ENCODE data around the gene ZNF57. TPM values are rescaled to one million over a fixed set of nuclear protein-coding genes. Genes with fewer than 3 reads are reported as not detected.
"Not testable (repeated sequence)": the region's sequence is repeated elsewhere in the genome, so short reads cannot be mapped to it uniquely, and the experiment has no call there.

Gene ZNF57
- total RNA-seq, 2 donors from 2014 or later = 17.4 to 19.1 TPM

DNA sequence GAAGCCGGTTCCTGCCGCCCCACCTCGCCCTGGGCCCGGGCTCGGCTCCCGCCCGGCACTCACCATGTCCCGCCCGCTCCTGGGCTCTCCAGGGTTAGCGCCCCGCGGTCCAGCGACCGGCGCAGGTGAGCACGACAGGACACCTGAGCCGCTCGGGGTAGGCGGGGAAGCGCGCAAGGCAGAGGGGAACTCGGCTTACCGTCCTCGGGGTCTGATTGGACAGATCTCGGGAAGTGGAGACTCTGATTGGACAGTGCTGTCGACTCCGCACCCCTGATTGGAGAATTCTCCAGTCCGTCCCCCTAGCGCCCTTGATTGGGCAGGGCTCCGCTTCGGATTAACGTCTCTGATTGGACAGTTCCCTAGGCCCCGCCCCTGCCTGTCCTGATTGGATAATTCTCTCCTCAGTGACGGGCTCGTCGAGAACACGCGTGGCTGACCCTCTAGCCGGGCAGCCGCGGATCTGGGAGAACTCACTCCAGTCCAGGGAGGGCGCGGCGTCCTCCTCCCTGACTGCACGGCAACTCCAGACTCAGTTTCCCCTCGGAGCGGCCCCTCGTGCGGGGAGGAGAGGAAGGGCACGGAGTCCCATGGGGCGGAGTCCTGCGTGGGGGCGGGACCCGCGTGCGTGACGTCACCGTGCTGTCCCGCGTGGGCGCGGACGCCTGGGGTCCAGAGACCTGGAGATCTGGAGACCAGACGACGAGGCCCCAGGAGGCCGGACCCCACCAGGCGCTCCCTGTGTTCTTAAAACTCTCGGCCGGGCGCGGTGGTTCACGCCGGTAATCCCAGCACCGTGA lies 44.2 kb downstream of the ZNF57 start, which contains the start of gene ZNF77:
Gene ZNF77, minus strand, starts transcription at position 197 of the 800 bp plus-strand sequence. Its CDS starts 131 bp downstream, at position 66.
- ATAC-seq (peak; percentile 93), DNase-seq (peak; percentile 99 to 100)
- intact Hi-C loops (cut with DNase I, micrococcal nuclease) = no loop called here

DNA sequence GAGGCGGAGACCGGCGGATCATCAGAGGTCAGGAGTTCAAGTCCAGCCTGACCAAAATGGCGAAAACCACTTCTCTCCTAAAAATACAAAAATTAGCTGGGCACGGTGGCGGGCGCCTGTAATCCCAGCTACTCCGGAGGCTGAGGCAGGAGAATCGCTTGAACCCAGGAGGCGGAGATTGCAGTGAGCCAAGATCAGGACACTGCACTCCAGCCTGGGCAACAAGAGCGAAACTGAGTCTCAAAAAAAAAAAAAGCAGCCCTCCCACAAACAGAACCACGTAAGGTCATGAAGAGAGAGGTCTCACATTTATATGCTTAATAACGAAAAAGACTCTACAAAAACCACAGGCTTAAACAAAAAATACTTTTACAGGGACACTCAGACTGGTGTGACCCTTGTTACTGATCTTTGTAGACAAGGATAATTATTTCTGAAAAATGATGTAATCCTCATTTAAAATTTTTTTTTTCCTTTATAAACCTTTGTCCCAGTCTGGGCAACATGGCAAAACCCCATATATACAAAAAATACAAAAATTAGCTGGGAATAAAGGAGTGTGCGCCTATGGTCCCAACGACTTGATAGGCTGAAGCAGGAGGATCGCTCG lies 45.0 kb downstream of the ZNF57 start:
- no peak for ATAC-seq
- no peak for DNase-seq
- intact Hi-C loops (cut with DNase I, micrococcal nuclease) = no loop called here

DNA sequence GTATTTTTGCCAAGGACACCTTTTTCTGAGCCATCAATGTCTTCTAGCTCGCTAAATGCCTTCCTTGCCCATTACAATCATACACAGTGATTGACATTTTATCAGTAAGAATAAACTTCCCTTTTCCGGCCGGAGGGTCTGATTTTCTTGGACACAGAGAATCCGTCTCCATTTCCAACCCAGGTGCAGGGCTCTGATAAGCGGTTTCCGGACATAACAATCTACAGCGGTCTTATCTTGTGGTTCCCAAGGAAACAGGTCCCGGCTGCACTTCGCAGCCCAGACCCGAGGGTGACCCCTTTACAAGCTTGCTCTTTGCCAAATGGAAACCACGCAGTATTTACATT lies 49.2 kb downstream of the ZNF57 start:
- intact Hi-C loops (cut with DNase I, micrococcal nuclease) = loop anchor here in 1 of 2 donors (10.0 kb wide), 1 partner anchor 215 kb away; no protein-coding TSS in a partner anchor
- ATAC-seq = peak; percentile 9
- peak in 1 of 2 donors; percentile 36 for DNase-seq

GRCh38 chr19:2950286-2951124 lies 49.8 kb downstream of the ZNF57 start:
- ATAC-seq (peak; percentile 86), DNase-seq (peak; percentile 100)
- intact Hi-C loops (cut with DNase I, micrococcal nuclease) = loop anchor here in 1 of 2 donors (10.0 kb wide), 1 partner anchor 214 kb away; no protein-coding TSS in a partner anchor

DNA sequence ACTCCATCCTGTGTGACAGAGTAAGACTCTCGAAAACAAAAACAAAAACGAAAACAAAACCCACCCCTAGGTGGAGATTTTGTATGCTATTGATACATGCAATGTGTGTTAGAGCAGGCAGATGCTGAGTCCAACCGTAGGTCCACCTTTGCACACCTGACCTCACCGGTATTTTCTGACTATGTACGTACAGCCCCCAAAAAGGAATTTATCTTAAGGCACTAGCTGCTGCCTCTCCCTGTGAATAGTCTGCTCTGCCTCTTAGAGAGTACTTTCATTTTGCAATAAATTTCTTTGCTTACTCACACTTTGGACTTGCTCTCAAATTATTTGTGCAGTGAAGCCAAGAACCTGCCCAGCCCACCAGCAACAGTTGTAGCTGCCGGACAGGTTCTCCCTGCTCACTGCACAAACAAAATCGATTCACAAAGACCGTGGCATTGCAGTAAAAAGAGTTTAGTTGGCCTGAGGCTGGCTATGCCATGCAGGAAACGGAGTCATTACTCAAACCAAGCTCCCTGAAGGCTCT lies 52.3 kb downstream of the ZNF57 start:
- intact Hi-C loops (cut with DNase I, micrococcal nuclease) = loop anchor here in 1 of 2 donors (10.0 kb wide), 1 partner anchor 212 kb away; no protein-coding TSS in a partner anchor
- peak; percentile 54 for ATAC-seq
- peak; percentile 68 to 74 for DNase-seq

GRCh38 chr19:2957160-2957559 lies 56.4 kb downstream of the ZNF57 start:
- intact Hi-C loops (cut with DNase I, micrococcal nuclease) = loop anchor here in 1 of 2 donors (10.0 kb wide), 1 partner anchor 208 kb away; no protein-coding TSS in a partner anchor
- no peak for ATAC-seq

GRCh38 chr19:2960120-2960519 lies 59.4 kb downstream of the ZNF57 start:
- intact Hi-C loops (cut with DNase I, micrococcal nuclease) = loop anchor here in 1 of 2 donors (10.0 kb wide), 1 partner anchor 145 kb away; no protein-coding TSS in a partner anchor
- no peak for DNase-seq
- no peak for ATAC-seq

More at GRCh38 chr19:2957160-2957559, 56.4 kb downstream of the ZNF57 start:
- no peak for DNase-seq

- ATAC-seq (peak; percentile 92), DNase-seq (no peak)
- intact Hi-C loops (cut with DNase I, micrococcal nuclease) = loop anchor here in 1 of 2 donors (10.0 kb wide), 1 partner anchor 143 kb away; no protein-coding TSS in a partner anchor
Measured at GRCh38 chr19:2962018-2962670, 61.4 kb downstream of the ZNF57 start.

DNA sequence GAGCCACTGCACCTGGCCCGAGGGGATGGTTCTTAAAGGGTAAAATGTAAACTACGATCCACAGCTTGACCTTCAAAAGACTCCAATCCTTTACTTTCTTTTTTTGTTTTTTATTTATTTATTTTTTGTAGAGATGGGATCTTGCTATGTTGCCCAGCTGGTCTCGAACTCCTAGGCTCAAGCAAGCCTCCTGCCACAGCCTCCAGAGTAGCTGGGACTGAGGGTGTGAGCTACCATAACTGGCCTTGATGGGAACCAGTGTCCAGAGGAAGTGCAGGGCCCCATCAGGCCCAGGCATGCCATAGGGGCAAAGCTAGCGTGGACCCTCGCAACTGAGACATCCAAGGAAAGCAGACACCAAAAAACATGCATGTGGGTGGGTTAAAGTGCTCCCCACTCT lies 62.4 kb downstream of the ZNF57 start:
- intact Hi-C loops (cut with DNase I, micrococcal nuclease) = loop anchor here in 1 of 2 donors (10.0 kb wide), 1 partner anchor 142 kb away; no protein-coding TSS in a partner anchor
- DNase-seq (no peak), ATAC-seq (no peak)

- not testable (repeated sequence) for DNase-seq, ATAC-seq
- intact Hi-C loops (cut with DNase I, micrococcal nuclease) = loop anchor here in 1 of 2 donors (10.0 kb wide), 1 partner anchor 141 kb away; no protein-coding TSS in a partner anchor
Measured at GRCh38 chr19:2963631-2964030, 62.9 kb downstream of the ZNF57 start.

- ATAC-seq (no peak), DNase-seq (no peak)
- intact Hi-C loops (cut with DNase I, micrococcal nuclease) = loop anchor here in 1 of 2 donors (10.0 kb wide), 1 partner anchor 140 kb away; no protein-coding TSS in a partner anchor
Measured at GRCh38 chr19:2964874-2965273, 64.1 kb downstream of the ZNF57 start.

GRCh38 chr19:2967972-2968371 lies 67.2 kb downstream of the ZNF57 start:
- intact Hi-C loops (cut with DNase I, micrococcal nuclease) = loop anchor here in 1 of 2 donors (10.0 kb wide), 1 partner anchor 137 kb away; no protein-coding TSS in a partner anchor
- no peak for ATAC-seq

More at GRCh38 chr19:2967972-2968371, 67.2 kb downstream of the ZNF57 start:
- no peak for DNase-seq

Other genes with a start within 250 kb of the ZNF57 start
- 1 to 10 TPM; 1.4 to 5.3 TPM for gene GNG7, start 198.2 kb upstream of the ZNF57 start, total RNA-seq
- gene DIRAS1, start 179.6 kb upstream of the ZNF57 start, total RNA-seq = 1 to 10 TPM in 1 of 2 donors, under 1 TPM in 1; 0.52 to 1.1 TPM
- gene SLC39A3, start 160.9 kb upstream of the ZNF57 start, total RNA-seq = 10 to 100 TPM; 21.6 to 24.9 TPM
- gene SGTA, start 117.7 kb upstream of the ZNF57 start, total RNA-seq = 10 to 100 TPM; 39.6 to 52.3 TPM
- gene THOP1, start 115.4 kb upstream of the ZNF57 start, total RNA-seq = 10 to 100 TPM; 43.6 to 46.0 TPM
- 1 to 10 TPM; 4.1 to 4.3 TPM for gene ZNF554, start 81.1 kb upstream of the ZNF57 start, total RNA-seq
- gene ZNF555, start 59.5 kb upstream of the ZNF57 start, total RNA-seq = 1 to 10 TPM; 5.2 to 5.5 TPM
- under 1 TPM in 1 of 2 donors, not detected in 1; 0.12 TPM for gene ZNF556, start 33.6 kb upstream of the ZNF57 start, total RNA-seq
- gene ZNF77, start 44.0 kb downstream of the ZNF57 start, total RNA-seq = 1 to 10 TPM; 4.5 to 4.6 TPM
- 1 to 10 TPM; 2.2 to 2.6 TPM for gene TLE6, start 76.6 kb downstream of the ZNF57 start, total RNA-seq
- gene TLE2, start 128.4 kb downstream of the ZNF57 start, total RNA-seq = 10 to 100 TPM; 32.9 to 47.9 TPM
- 100 to 1,000 TPM; 427 to 487 TPM for gene TLE5, start 161.6 kb downstream of the ZNF57 start, total RNA-seq
- gene GNA11, start 193.4 kb downstream of the ZNF57 start, total RNA-seq = 100 to 1,000 TPM; 215 to 248 TPM
- 1 to 10 TPM; 3.0 to 4.8 TPM for gene GNA15, start 235.1 kb downstream of the ZNF57 start, total RNA-seq